HepG2 (cell line): ENCODE data around the gene ITGB1. TPM values are rescaled to one million over a fixed set of nuclear protein-coding genes. Genes with fewer than 3 reads are reported as not detected.

Experiments
- BCL6 ChIP-seq: IDR thresholded peaks from 2 replicates; pipeline ENCODE4 v1.6.1; 2016; ENCODE audit warnings: missing genetic modification reagents, missing compliant biosample characterization
- FOXC1 ChIP-seq: sonication (generic); formaldehyde crosslinking; IDR thresholded peaks from 2 replicates; pipeline ENCODE4 v1.8.0; 2022; ENCODE audit warnings: mild to moderate bottlenecking, missing genetic modification reagents, borderline replicate concordance
- GABPB1 ChIP-seq: IDR thresholded peaks from 2 replicates; pipeline ENCODE4 v1.6.1; 2016; ENCODE audit warnings: mild to moderate bottlenecking, missing genetic modification reagents, moderate library complexity, missing compliant biosample characterization
- GATAD2A ChIP-seq: IDR thresholded peaks from 2 replicates; pipeline ENCODE4 v1.6.1; 2016
- IKZF4 ChIP-seq: sonication (generic); formaldehyde crosslinking; IDR thresholded peaks from 2 replicates; pipeline ENCODE4 v1.5.1; 2020; ENCODE audit warnings: borderline replicate concordance, mild to moderate bottlenecking, low read depth, missing genetic modification reagents; ENCODE audit errors: not compliant biosample characterization
- KLF13 ChIP-seq: sonication (generic); formaldehyde crosslinking; IDR thresholded peaks from 2 replicates; pipeline ENCODE4 v1.4.0; 2020; ENCODE audit warnings: mild to moderate bottlenecking, missing genetic modification reagents
- KMT2A ChIP-seq: sonication (generic); formaldehyde crosslinking; IDR thresholded peaks from 2 replicates; pipeline ENCODE4 v1.4.0; 2020; ENCODE audit warnings: missing genetic modification reagents
- MAX ChIP-seq: IDR thresholded peaks from 2 replicates; pipeline ENCODE4 v1.6.1; 2012; ENCODE audit warnings: inconsistent platforms
- MBD4 ChIP-seq: IDR thresholded peaks from 2 replicates; pipeline ENCODE4 v1.6.1; 2012; ENCODE audit warnings: low read length, inconsistent platforms, borderline replicate concordance
- NFIB ChIP-seq: sonication (generic); formaldehyde crosslinking; IDR thresholded peaks from 2 replicates; pipeline ENCODE4 v1.9.0; 2021; ENCODE audit warnings: missing genetic modification reagents, mild to moderate bottlenecking, borderline replicate concordance
- POLR2G ChIP-seq: fragments of 200-400 bp; formaldehyde crosslinking; IDR thresholded peaks from 2 replicates; pipeline ENCODE4 v1.6.1; 2018; ENCODE audit warnings: mild to moderate bottlenecking, low read depth, low read length, moderate library complexity
- SKI ChIP-seq: fragments of 450-650 bp; IDR thresholded peaks from one replicate; pipeline ENCODE4 v1.6.1; 2018; ENCODE audit warnings: mild to moderate bottlenecking; ENCODE audit not compliant: partially characterized antibody
- YEATS4 ChIP-seq: sonication (generic); formaldehyde crosslinking; IDR thresholded peaks from 2 replicates; pipeline ENCODE4 v1.4.0; 2020; ENCODE audit warnings: missing genetic modification reagents, borderline replicate concordance
- ZBTB7B ChIP-seq: sonication (generic); formaldehyde crosslinking; IDR thresholded peaks from 2 replicates; pipeline ENCODE4 v1.4.0; 2020; ENCODE audit warnings: missing genetic modification reagents
- ZGPAT ChIP-seq: IDR thresholded peaks from 2 replicates; pipeline ENCODE4 v1.6.1; 2016; ENCODE audit warnings: mild to moderate bottlenecking
- ZMYM3 ChIP-seq: sonication (generic); formaldehyde crosslinking; IDR thresholded peaks from 2 replicates; pipeline ENCODE4 v1.5.1; 2020; ENCODE audit warnings: mild to moderate bottlenecking, missing genetic modification reagents
- ZNF331 ChIP-seq: sonication (generic); formaldehyde crosslinking; IDR thresholded peaks from 2 replicates; pipeline ENCODE4 v1.4.0; 2020; ENCODE audit warnings: missing genetic modification reagents
- ZNF337 ChIP-seq: sonication (generic); formaldehyde crosslinking; IDR thresholded peaks from 2 replicates; pipeline ENCODE4 v1.5.1; 2020; ENCODE audit warnings: missing genetic modification reagents, low read depth, mild to moderate bottlenecking, borderline replicate concordance
- ZNF496 ChIP-seq: sonication (generic); formaldehyde crosslinking; IDR thresholded peaks from 2 replicates; pipeline ENCODE4 v1.8.1; 2023; ENCODE audit warnings: mild to moderate bottlenecking, moderate library complexity, missing genetic modification reagents; ENCODE audit not compliant: insufficient replicate concordance
- ZNF574 ChIP-seq: sonication (generic); formaldehyde crosslinking; IDR thresholded peaks from 2 replicates; pipeline ENCODE4 v1.4.0; 2020; ENCODE audit warnings: missing genetic modification reagents
- ZNF589 ChIP-seq: sonication (generic); formaldehyde crosslinking; conservative IDR thresholded peaks from 2 replicates; pipeline ENCODE4 v1.8.0; 2022; ENCODE audit warnings: mild to moderate bottlenecking, moderate library complexity, missing genetic modification reagents
- ZSCAN25 ChIP-seq: sonication (generic); formaldehyde crosslinking; IDR thresholded peaks from 2 replicates; pipeline ENCODE4 v1.8.0; 2022; ENCODE audit warnings: mild to moderate bottlenecking, missing genetic modification reagents
- ZSCAN9 ChIP-seq: IDR thresholded peaks from 2 replicates; pipeline ENCODE4 v1.6.1; 2016; ENCODE audit warnings: borderline replicate concordance
- polyA plus RNA-seq, 8 experiments: library from polyadenylated mRNA; depleted of rRNA in 3 of 8; stranded (reverse) in 7 of 8; unstranded in 1 of 8; fragments of >200 nt; fragmentation: Illumina TruSeq in 4 of 8; extraction: Trizol in 4 of 8; gene quantifications; 2 replicates each; pipeline versions ENCODE4 v1.2.1 to v1.2.3, GENCODE V29; 2011 to 2016; ENCODE audit warnings: low read depth in 4 of 8, missing spikeins in 1 of 8, mixed read lengths in 1 of 8; ENCODE audit not compliant: insufficient read depth in 1 of 8
- total RNA-seq, 5 experiments: library from RNA; depleted of rRNA; stranded (reverse); fragments of >200 nt; fragmentation: Illumina TruSeq; extraction: Trizol; gene quantifications; 2 replicates each; pipeline ENCODE4 v1.2.3, GENCODE V29; 2016; ENCODE audit warnings: low read depth in 1 of 5

The ITGB1 gene
- total and polyA plus RNA-seq, 2 of the 13 experiments (the other 11 are each of a cell fraction or from before 2014, with no cell fraction given) = 190 to 204 TPM

GRCh38 chr10:33005322-33006301, 47.6 kb upstream of the ITGB1 start (continued):
- TF ChIP-seq ZNF589 (CRISPR knock-in tag) (no peak), MBD4 (no peak), ZNF574 (CRISPR knock-in tag) (peak; percentile 37; the same call in 1 of the 2 replicates), NFIB (CRISPR knock-in tag) (no peak), ZNF337 (CRISPR knock-in tag) (no peak), SKI (peak; percentile 17), ZSCAN25 (CRISPR knock-in tag) (peak; percentile 46; the same call in 1 of the 2 replicates), BCL6 (CRISPR knock-in tag) (peak; percentile 71), KLF13 (CRISPR knock-in tag) (no peak), FOXC1 (no peak), ZBTB7B (CRISPR knock-in tag) (peak; percentile 77; the same call in 1 of the 2 replicates), MAX (peak; percentile 60; the same call in 1 of the 2 replicates), YEATS4 (CRISPR knock-in tag) (peak; percentile 55; the same call in 1 of the 2 replicates), ZGPAT (CRISPR knock-in tag) (peak; percentile 39; the same call in 1 of the 2 replicates), POLR2G (peak; percentile 52; the same call in 1 of the 2 replicates), ZSCAN9 (CRISPR knock-in tag) (0 out of 2 replicates have a peak, but pooled peaks have one; percentile 34), ZNF331 (CRISPR knock-in tag) (peak; percentile 31; the same call in 1 of the 2 replicates), ZMYM3 (peak; percentile 73; the same call in 1 of the 2 replicates), GABPB1 (CRISPR knock-in tag) (peak; percentile 73; the same call in 1 of the 2 replicates), IKZF4 (no peak), KMT2A (CRISPR knock-in tag) (peak; percentile 71), GATAD2A (CRISPR knock-in tag) (peak; percentile 58), ZNF496 (CRISPR knock-in tag) (no peak)
